ENCODE data around the gene KCNMB4. TPM values are rescaled to one million over a fixed set of nuclear protein-coding genes. Genes with fewer than 3 reads are reported as not detected.

The KCNMB4 gene
- total RNA-seq, 4 donors from 2014 or later: 2.6 to 11.0 (median 3.1) TPM

DNA sequence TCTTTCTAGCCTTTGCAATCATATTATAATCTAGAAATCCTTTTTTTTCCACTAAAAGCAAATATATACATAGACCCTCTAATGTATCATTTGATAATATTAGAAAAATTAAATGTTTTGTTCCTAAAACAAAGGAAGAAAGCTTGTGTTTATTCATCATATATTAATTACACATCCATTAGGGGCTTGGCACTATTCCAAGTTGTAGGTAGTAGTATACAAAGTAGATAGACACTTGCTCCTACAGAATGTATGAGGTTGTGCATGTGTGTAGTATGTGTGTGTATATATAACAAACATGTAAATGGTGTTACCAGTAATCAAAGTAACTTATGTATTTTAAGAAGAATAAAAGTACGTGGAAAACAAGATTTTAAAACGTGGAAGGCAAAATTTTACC, 15.0 kb upstream of the KCNMB4 start:
- TF ChIP-seq POLR2A (IDR thresholded peaks at IDR 0.05) (no peak), CTCF (IDR thresholded peaks at IDR 0.05) (no peak)
- Histone ChIP-seq H3K36me3 (no peaks in the 10 kb centered on the region), H3K4me3 (no peak overlapping the region), H3K4me1 (no peaks in the 10 kb centered on the region), H3K27me3 (no peaks in the 10 kb centered on the region), H3K27ac (no peak overlapping the region), H3K9me3 (no peaks in the 10 kb centered on the region)
- no peak for DNase-seq
- intact Hi-C loops (cut with DNase I; ENCODE audit: low total_unique reads): no loop called here

GRCh38 chr12:70353780-70354660, 12.1 kb upstream of the KCNMB4 start:
- DNase-seq: no peak
- Histone ChIP-seq H3K27me3 (no peaks in the 10 kb centered on the region), H3K36me3 (no peaks in the 10 kb centered on the region), H3K4me1 (no peaks in the 10 kb centered on the region), H3K9me3 (no peaks in the 10 kb centered on the region), H3K4me3 (no peak overlapping the region), H3K27ac (no peak overlapping the region)
- TF ChIP-seq POLR2A (IDR thresholded peaks at IDR 0.05): no peak
- no peak for TF ChIP-seq CTCF (IDR thresholded peaks at IDR 0.05)
- intact Hi-C loops (cut with DNase I; ENCODE audit: low total_unique reads): no loop called here

DNA sequence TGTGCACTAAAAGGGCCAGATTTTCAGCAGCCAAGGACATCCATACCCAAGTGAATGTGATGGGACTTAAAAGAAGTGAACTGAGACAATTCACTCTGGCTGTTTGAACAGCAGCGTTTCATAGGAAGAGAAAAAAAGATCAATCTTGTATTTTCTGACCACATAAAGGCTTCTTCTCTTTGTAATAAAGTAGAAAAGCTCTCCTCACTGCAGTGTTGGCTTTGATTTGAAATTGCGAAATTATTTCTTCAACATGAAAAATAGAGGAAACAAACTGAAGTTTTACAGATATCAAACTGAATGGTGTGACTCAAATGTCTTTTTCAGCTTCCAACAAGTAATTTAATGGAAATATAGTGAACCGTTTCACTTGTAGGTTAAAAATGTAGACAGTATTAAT, 11.3 kb upstream of the KCNMB4 start:
- H3K4me1 ChIP-seq: no peaks in the 10 kb centered on the region
- H3K4me3 ChIP-seq: no peak overlapping the region
- no peak for DNase-seq
- no peaks in the 10 kb centered on the region for H3K9me3 ChIP-seq
- H3K36me3 ChIP-seq: no peaks in the 10 kb centered on the region
- no peaks in the 10 kb centered on the region for H3K27me3 ChIP-seq
- intact Hi-C loops (cut with DNase I; ENCODE audit: low total_unique reads): no loop called here
- no peak overlapping the region for H3K27ac ChIP-seq
- TF ChIP-seq CTCF (IDR thresholded peaks at IDR 0.05): no peak
- TF ChIP-seq POLR2A (IDR thresholded peaks at IDR 0.05): no peak

DNA sequence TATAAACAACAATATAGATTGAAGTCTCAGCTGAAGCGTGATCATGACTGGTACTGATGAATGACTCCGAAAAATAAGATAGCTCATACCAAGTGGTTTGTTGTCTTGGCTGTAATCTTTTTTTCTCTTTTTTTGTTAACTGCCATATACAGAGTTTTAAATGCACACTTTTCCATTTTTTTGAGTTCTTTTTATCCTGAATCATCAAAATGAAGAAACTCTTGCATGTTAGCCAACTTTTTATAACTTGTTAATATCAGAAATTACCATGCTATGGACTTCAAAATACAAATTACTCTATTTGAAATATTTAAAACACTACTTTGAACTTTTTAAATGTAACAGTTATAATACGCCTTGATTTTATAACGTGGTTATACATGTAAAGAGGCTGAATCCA, 10.1 kb upstream of the KCNMB4 start:
- no peaks in the 10 kb centered on the region for H3K27me3 ChIP-seq
- H3K4me1 ChIP-seq: no peaks in the 10 kb centered on the region
- no peaks in the 10 kb centered on the region for H3K36me3 ChIP-seq
- H3K9me3 ChIP-seq: no peaks in the 10 kb centered on the region
- H3K4me3 ChIP-seq: no peak overlapping the region
- no peak for TF ChIP-seq CTCF (IDR thresholded peaks at IDR 0.05)
- no peak for DNase-seq
- intact Hi-C loops (cut with DNase I; ENCODE audit: low total_unique reads): no loop called here
- no peak overlapping the region for H3K27ac ChIP-seq

GRCh38 chr12:70359458-70360197, 6.5 kb upstream of the KCNMB4 start:
- no peaks in the 10 kb centered on the region for H3K27me3 ChIP-seq
- no peak overlapping the region for H3K27ac ChIP-seq
- no peak for DNase-seq
- H3K9me3 ChIP-seq: no peaks in the 10 kb centered on the region
- H3K4me3 ChIP-seq: no peak overlapping the region
- H3K4me1 ChIP-seq: no peaks in the 10 kb centered on the region
- TF ChIP-seq CTCF (IDR thresholded peaks at IDR 0.05) (no peak), POLR2A (IDR thresholded peaks at IDR 0.05) (no peak)
- H3K36me3 ChIP-seq: no peaks in the 10 kb centered on the region
- intact Hi-C loops (cut with DNase I; ENCODE audit: low total_unique reads): no loop called here
